SU-DHL-6 (cell line): ENCODE measurements around the gene CYYR1.

Experiments used
- H2AFZ ChIP-seq: fragments of 200-600 bp; sonication (generic); 2 replicates; pipeline ENCODE4 v1.6.1; 2014; ENCODE audit warnings: low read depth, mild to moderate bottlenecking, moderate library complexity, mixed read lengths, antibody characterized with exemption, low read length; ENCODE audit not compliant: severe bottlenecking
- H3F3A ChIP-seq: fragments of 200-600 bp; shearing (Covaris generic); 2 replicates; pipeline ENCODE4 v1.6.0; 2016; ENCODE audit warnings: antibody characterized with exemption, mild to moderate bottlenecking; ENCODE audit not compliant: insufficient read depth
- H3K27ac ChIP-seq: fragments of 200-600 bp; sonication (generic); 2 replicates; pipeline ENCODE4 v1.5.1; 2016; ENCODE audit warnings: low read depth, mild to moderate bottlenecking, low read length, moderate library complexity, mixed read lengths
- H3K27me3 ChIP-seq: fragments of 200-600 bp; sonication (generic), shearing (Covaris generic); 2 replicates; pipeline ENCODE4 v1.6.0; 2014; ENCODE audit warnings: mild to moderate bottlenecking, low read length
- H3K36me3 ChIP-seq: fragments of 200-600 bp; sonication (generic); 2 replicates; pipeline ENCODE4 v1.6.1; 2014; ENCODE audit warnings: mild to moderate bottlenecking, low read length, mixed read lengths
- H3K4me2 ChIP-seq: fragments of 300-600, 200-600 bp; shearing (Covaris generic), sonication (generic); 2 replicates; pipeline ENCODE4 v1.6.0; 2014; ENCODE audit warnings: low read length, low read depth, mild to moderate bottlenecking; ENCODE audit not compliant: poor library complexity, severe bottlenecking
- H3K4me3 ChIP-seq: fragments of 200-600 bp; sonication (generic); 2 replicates; pipeline ENCODE4 v1.5.1; 2014; ENCODE audit warnings: antibody characterized with exemption, low read length, mild to moderate bottlenecking, mixed read lengths; ENCODE audit not compliant: insufficient read depth, poor library complexity, severe bottlenecking
- H3K79me2 ChIP-seq: fragments of 200-600 bp; sonication (generic); 2 replicates; pipeline ENCODE4 v1.6.1; 2014; ENCODE audit warnings: mild to moderate bottlenecking, low read length, moderate library complexity; ENCODE audit not compliant: insufficient read depth
- H3K9ac ChIP-seq: fragments of 200-600 bp; sonication (generic); 2 replicates; pipeline ENCODE4 v1.7.0; 2014; ENCODE audit warnings: mild to moderate bottlenecking, low read length
- H3K9me2 ChIP-seq: fragments of 200-600 bp; sonication (generic); replicated peaks from 2 replicates; pipeline ENCODE4 v1.6.1; 2014; ENCODE audit warnings: low read length; ENCODE audit not compliant: insufficient read depth
- H3K9me3 ChIP-seq: fragments of 200-600 bp; sonication (generic); 2 replicates; pipeline ENCODE4 v1.6.1; 2014; ENCODE audit warnings: low read length, mixed read lengths; ENCODE audit not compliant: insufficient read depth
- H4K20me1 ChIP-seq: fragments of 200-600 bp; sonication (generic); 2 replicates; pipeline ENCODE4 v1.6.1; 2014; ENCODE audit warnings: low read depth, mild to moderate bottlenecking, antibody characterized with exemption, low read length, moderate library complexity, mixed read lengths
- CTCF ChIP-seq: fragments of 200-600 bp; sonication (generic); IDR thresholded peaks from one replicate; pipeline ENCODE4 v1.5.1; 2017; ENCODE audit warnings: antibody characterized with exemption, mild to moderate bottlenecking, low read length, moderate library complexity; ENCODE audit not compliant: insufficient read depth, poor library complexity, severe bottlenecking
- EZH2phosphoT487 ChIP-seq: fragments of 200-600 bp; sonication (generic), shearing (Covaris generic); conservative IDR thresholded peaks from 2 replicates; pipeline ENCODE4 v1.6.1; 2018; ENCODE audit warnings: mild to moderate bottlenecking, antibody characterized with exemption, low read length, moderate library complexity, mixed read lengths

Gene CYYR1

GRCh38 chr21:26469789-26470188, 103.3 kb downstream of the CYYR1 start:
- Histone ChIP-seq H3K4me3 (no peak overlapping the region), H3F3A (no peaks in the 10 kb centered on the region), H3K9ac (no peak overlapping the region), H3K36me3 (no peaks in the 10 kb centered on the region), H2AFZ (no peak overlapping the region), H3K9me2 (no peaks in the 10 kb centered on the region), H3K27ac (no peak overlapping the region), H3K4me2 (no peak overlapping the region), H4K20me1 (no peaks in the 10 kb centered on the region), H3K79me2 (no peaks in the 10 kb centered on the region), H3K9me3 (no peaks in the 10 kb centered on the region), H3K27me3 (no peaks in the 10 kb centered on the region)
- TF ChIP-seq EZH2phosphoT487 (no peak), CTCF (no peak)

- TF ChIP-seq CTCF (no peak), EZH2phosphoT487 (no peak)
- H3K4me3 ChIP-seq = no peak overlapping the region
These were observed 107.2 kb downstream of the CYYR1 start for GRCh38 chr21:26465916-26466315.

GRCh38 chr21:26461500-26461899, 111.6 kb downstream of the CYYR1 start:
- Histone ChIP-seq H3K27ac (no peak overlapping the region), H3K79me2 (no peaks in the 10 kb centered on the region), H3K27me3 (no peaks in the 10 kb centered on the region), H3F3A (no peaks in the 10 kb centered on the region), H3K36me3 (no peaks in the 10 kb centered on the region), H3K4me2 (no peak overlapping the region), H3K9me3 (peaks cover 5% of the 10 kb centered on the region; the same call in 1 of the 2 replicates), H3K9ac (no peak overlapping the region), H4K20me1 (no peaks in the 10 kb centered on the region), H3K4me3 (no peak overlapping the region), H3K9me2 (no peaks in the 10 kb centered on the region), H2AFZ (no peak overlapping the region)
- no peak for TF ChIP-seq EZH2phosphoT487
- TF ChIP-seq CTCF = no peak

More at GRCh38 chr21:26465916-26466315, 107.2 kb downstream of the CYYR1 start:
- Histone ChIP-seq H3K9me2 (no peaks in the 10 kb centered on the region), H3F3A (no peaks in the 10 kb centered on the region), H3K27ac (no peak overlapping the region), H3K4me2 (no peak overlapping the region), H4K20me1 (no peaks in the 10 kb centered on the region), H3K79me2 (no peaks in the 10 kb centered on the region), H3K9me3 (peaks cover 5% of the 10 kb centered on the region; the same call in 1 of the 2 replicates), H3K36me3 (no peaks in the 10 kb centered on the region), H2AFZ (no peak overlapping the region), H3K27me3 (no peaks in the 10 kb centered on the region), H3K9ac (no peak overlapping the region)
